ENCODE data around the gene FOXN3.

DNA sequence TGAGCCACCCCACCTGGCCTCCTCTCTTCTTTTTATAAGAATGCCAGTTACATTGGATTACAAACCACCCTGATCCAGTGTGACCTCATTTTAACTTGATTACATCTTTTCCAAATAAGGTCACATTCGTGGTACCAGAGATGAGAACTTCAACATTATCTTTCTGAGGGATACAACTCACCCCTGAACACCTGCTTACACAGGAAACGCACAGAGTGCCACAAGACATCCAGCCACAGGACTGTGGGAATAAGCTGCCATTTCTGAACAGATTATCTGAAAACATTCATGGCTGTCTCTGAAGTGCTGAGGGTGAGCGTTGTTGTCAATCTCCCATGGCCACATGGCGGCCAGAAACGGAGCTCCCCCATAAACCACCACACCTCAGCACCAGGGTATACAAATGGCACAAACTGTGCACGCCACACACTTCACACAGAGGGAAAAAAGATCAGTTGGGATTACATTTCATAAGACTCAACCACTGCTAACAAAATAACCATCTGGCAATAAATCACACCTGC is 23.7 kb downstream of the FOXN3 start:
- TF ChIP-seq POLR2A (IDR thresholded peaks at IDR 0.05): no peak
- TF ChIP-seq, protein P1, sequence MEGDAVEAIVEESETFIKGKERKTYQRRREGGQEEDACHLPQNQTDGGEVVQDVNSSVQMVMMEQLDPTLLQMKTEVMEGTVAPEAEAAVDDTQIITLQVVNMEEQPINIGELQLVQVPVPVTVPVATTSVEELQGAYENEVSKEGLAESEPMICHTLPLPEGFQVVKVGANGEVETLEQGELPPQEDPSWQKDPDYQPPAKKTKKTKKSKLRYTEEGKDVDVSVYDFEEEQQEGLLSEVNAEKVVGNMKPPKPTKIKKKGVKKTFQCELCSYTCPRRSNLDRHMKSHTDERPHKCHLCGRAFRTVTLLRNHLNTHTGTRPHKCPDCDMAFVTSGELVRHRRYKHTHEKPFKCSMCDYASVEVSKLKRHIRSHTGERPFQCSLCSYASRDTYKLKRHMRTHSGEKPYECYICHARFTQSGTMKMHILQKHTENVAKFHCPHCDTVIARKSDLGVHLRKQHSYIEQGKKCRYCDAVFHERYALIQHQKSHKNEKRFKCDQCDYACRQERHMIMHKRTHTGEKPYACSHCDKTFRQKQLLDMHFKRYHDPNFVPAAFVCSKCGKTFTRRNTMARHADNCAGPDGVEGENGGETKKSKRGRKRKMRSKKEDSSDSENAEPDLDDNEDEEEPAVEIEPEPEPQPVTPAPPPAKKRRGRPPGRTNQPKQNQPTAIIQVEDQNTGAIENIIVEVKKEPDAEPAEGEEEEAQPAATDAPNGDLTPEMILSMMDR (IDR thresholded peaks at IDR 0.05): no peak
